ENCODE data around the gene OR8D2.

Gene OR8D2

GRCh38 chr11:124302347-124303125, 17.5 kb downstream of the OR8D2 start:
- Histone ChIP-seq H3K9ac (no peak overlapping the region), H3K4me1 (peaks cover 0 to 28% (median 0%) of the 10 kb centered on the region in 10 experiments; a peak in 7 of 20 replicates), H3K27ac (peak overlapping the region in 2 of 11 experiments; percentile 30 to 34; a peak in 3 of 22 replicates), H3K27me3 (no peaks in the 10 kb centered on the region), H3K4me3 (no peak overlapping the region), H4K20me1 (no peaks in the 10 kb centered on the region), H3K4me2 (peak overlapping the region in 3 of 11 experiments; percentile 73 to 86 (median 79); a peak in 5 of 22 replicates), H3K9me3 (replicated peaks in 1 of 11) (no peaks in the 10 kb centered on the region), H3K36me3 (no peaks in the 10 kb centered on the region)
- no peak for TF ChIP-seq Cebpa-rat (IDR thresholded peaks at IDR 0.05)

GRCh38 chr11:124301548-124301947, 18.4 kb downstream of the OR8D2 start:
- peak in 3 of 11 experiments; percentile 19 to 38 (median 29); a peak in 3 of 22 replicates for TF ChIP-seq Cebpa-rat (IDR thresholded peaks at IDR 0.05)
- H3K4me3 ChIP-seq, result no peak overlapping the region
- no peaks in the 10 kb centered on the region for H3K36me3 ChIP-seq
- H3K27me3 ChIP-seq, result no peaks in the 10 kb centered on the region
- H3K4me2 ChIP-seq, result peak overlapping the region in 4 of 11 experiments; percentile 27 to 86 (median 76); a peak in 7 of 22 replicates
- no peaks in the 10 kb centered on the region for H4K20me1 ChIP-seq
- H3K27ac ChIP-seq, result peak overlapping the region in 2 of 11 experiments; percentile 30 to 34; a peak in 3 of 22 replicates
- peaks cover 0 to 28% (median 0%) of the 10 kb centered on the region in 10 experiments; a peak in 7 of 20 replicates for H3K4me1 ChIP-seq
- peak overlapping the region in 1 of 11 experiments; percentile 36; a peak in 1 of 22 replicates for H3K9ac ChIP-seq
- no peaks in the 10 kb centered on the region for H3K9me3 ChIP-seq (replicated peaks in 1 of 11)

GRCh38 chr11:124297921-124298320, 22.1 kb downstream of the OR8D2 start:
- no peaks in the 10 kb centered on the region for H3K27me3 ChIP-seq
- H3K36me3 ChIP-seq, result no peaks in the 10 kb centered on the region
- H3K9ac ChIP-seq, result no peak overlapping the region
- no peak overlapping the region for H3K4me3 ChIP-seq
- TF ChIP-seq Cebpa-rat (IDR thresholded peaks at IDR 0.05), result no peak
- no peak overlapping the region for H3K4me2 ChIP-seq
- H4K20me1 ChIP-seq, result no peaks in the 10 kb centered on the region
- no peak overlapping the region for H3K27ac ChIP-seq
- no peaks in the 10 kb centered on the region for H3K9me3 ChIP-seq (replicated peaks in 1 of 11)
- H3K4me1 ChIP-seq, result peaks cover 0 to 31% (median 0%) of the 10 kb centered on the region in 10 experiments; a peak in 7 of 20 replicates

- Histone ChIP-seq H3K4me1 (peaks cover 0 to 13% (median 0%) of the 10 kb centered on the region in 10 experiments; a peak in 4 of 20 replicates), H3K27ac (no peak overlapping the region)
- TF ChIP-seq Cebpa-rat (IDR thresholded peaks at IDR 0.05), result no peak
These were observed 24.0 kb downstream of the OR8D2 start for GRCh38 chr11:124296016-124296415.

GRCh38 chr11:124294687-124295086, 25.3 kb downstream of the OR8D2 start:
- H3K9ac ChIP-seq, result no peak overlapping the region
- H4K20me1 ChIP-seq, result no peaks in the 10 kb centered on the region
- H3K4me1 ChIP-seq, result peaks cover 0 to 11% (median 0%) of the 10 kb centered on the region in 10 experiments; a peak in 4 of 20 replicates
- H3K4me3 ChIP-seq, result no peak overlapping the region
- H3K27me3 ChIP-seq, result no peaks in the 10 kb centered on the region
- H3K27ac ChIP-seq, result no peak overlapping the region
- no peaks in the 10 kb centered on the region for H3K36me3 ChIP-seq
- peaks cover 0 to 20% (median 5%) of the 10 kb centered on the region in 11 experiments; a peak in 10 of 22 replicates for H3K9me3 ChIP-seq (replicated peaks in 1 of 11)
- no peak for TF ChIP-seq Cebpa-rat (IDR thresholded peaks at IDR 0.05)
- H3K4me2 ChIP-seq, result peak overlapping the region in 2 of 11 experiments; percentile 7 to 24; a peak in 2 of 22 replicates

More at GRCh38 chr11:124296016-124296415, 24.0 kb downstream of the OR8D2 start:
- Histone ChIP-seq H3K36me3 (no peaks in the 10 kb centered on the region), H3K9me3 (replicated peaks in 1 of 11) (peaks cover 0 to 8% (median 1%) of the 10 kb centered on the region in 11 experiments; a peak in 5 of 22 replicates), H3K27me3 (no peaks in the 10 kb centered on the region), H3K9ac (no peak overlapping the region), H3K4me3 (no peak overlapping the region), H4K20me1 (no peaks in the 10 kb centered on the region), H3K4me2 (no peak overlapping the region)

- Histone ChIP-seq H3K4me2 (peak overlapping the region in 6 of 11 experiments; percentile 3 to 29 (median 15); a peak in 5 of 22 replicates), H3K9me3 (replicated peaks in 1 of 11) (peaks cover 17 to 43% (median 29%) of the 10 kb centered on the region in 11 experiments; a peak in 20 of 22 replicates), H3K27ac (no peak overlapping the region), H3K27me3 (no peaks in the 10 kb centered on the region; a peak in 1 of 22 replicates), H3K4me1 (peaks cover 0 to 10% (median 0%) of the 10 kb centered on the region in 10 experiments; a peak in 7 of 20 replicates), H3K4me3 (no peak overlapping the region), H3K9ac (no peak overlapping the region), H3K36me3 (no peaks in the 10 kb centered on the region), H4K20me1 (no peaks in the 10 kb centered on the region)
- TF ChIP-seq Cebpa-rat (IDR thresholded peaks at IDR 0.05), result no peak
These were observed 34.2 kb downstream of the OR8D2 start for GRCh38 chr11:124285610-124286344.

- Histone ChIP-seq H4K20me1 (no peaks in the 10 kb centered on the region), H3K9me3 (replicated peaks in 1 of 11) (peaks cover 7 to 23% (median 14%) of the 10 kb centered on the region in 11 experiments; a peak in 18 of 22 replicates), H3K4me1 (peaks cover 10 to 26% (median 17%) of the 10 kb centered on the region in 10 experiments; a peak in 17 of 20 replicates), H3K4me3 (no peak overlapping the region), H3K36me3 (no peaks in the 10 kb centered on the region), H3K9ac (no peak overlapping the region), H3K4me2 (no peak overlapping the region), H3K27me3 (no peaks in the 10 kb centered on the region), H3K27ac (no peak overlapping the region)
- no peak for TF ChIP-seq Cebpa-rat (IDR thresholded peaks at IDR 0.05)
These were observed 41.7 kb downstream of the OR8D2 start for GRCh38 chr11:124278261-124278660.

- Histone ChIP-seq H3K4me3 (no peak overlapping the region), H3K36me3 (no peaks in the 10 kb centered on the region)
These were observed 42.2 kb downstream of the OR8D2 start for GRCh38 chr11:124277804-124278203.

More at GRCh38 chr11:124277804-124278203, 42.2 kb downstream of the OR8D2 start:
- peaks cover 4 to 19% (median 11%) of the 10 kb centered on the region in 11 experiments; a peak in 16 of 22 replicates for H3K9me3 ChIP-seq (replicated peaks in 1 of 11)
- H3K4me2 ChIP-seq, result peak overlapping the region in 4 of 11 experiments; percentile 38 to 55 (median 50); a peak in 5 of 22 replicates
- no peaks in the 10 kb centered on the region for H4K20me1 ChIP-seq
- no peak overlapping the region for H3K9ac ChIP-seq
- H3K27ac ChIP-seq, result no peak overlapping the region
- no peak for TF ChIP-seq Cebpa-rat (IDR thresholded peaks at IDR 0.05)
- H3K27me3 ChIP-seq, result no peaks in the 10 kb centered on the region
- H3K4me1 ChIP-seq, result peaks cover 10 to 26% (median 17%) of the 10 kb centered on the region in 10 experiments; a peak in 17 of 20 replicates

Measured in BLaER1 treated with 17β-estradiol and CSF1 and Interleukin-3, amounts not matched to agents 10 nM and 100 nM (cell line).